ENCODE results near the gene TPCN1.

The TPCN1 gene

DNA sequence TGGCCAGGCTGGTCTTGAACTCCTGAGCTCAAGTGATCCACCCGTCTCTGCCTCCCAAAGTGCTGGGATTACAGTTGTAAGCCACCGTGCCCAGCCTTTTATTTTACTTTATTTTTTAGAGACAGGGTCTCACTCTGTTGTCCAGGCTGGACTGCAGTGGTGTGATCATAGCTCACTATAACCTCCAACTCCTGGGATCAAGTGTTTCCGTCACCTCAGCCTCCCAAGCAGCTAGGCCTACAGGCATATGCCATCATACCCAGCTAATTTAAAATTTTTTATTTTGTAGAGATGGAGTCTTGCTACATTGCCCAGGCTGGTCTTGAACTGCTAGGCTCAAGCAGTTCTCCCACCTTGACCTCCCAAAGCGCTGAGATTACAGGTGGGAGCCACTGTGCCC lies 3.7 kb downstream of the TPCN1 start:
- no peak for DNase-seq

DNA sequence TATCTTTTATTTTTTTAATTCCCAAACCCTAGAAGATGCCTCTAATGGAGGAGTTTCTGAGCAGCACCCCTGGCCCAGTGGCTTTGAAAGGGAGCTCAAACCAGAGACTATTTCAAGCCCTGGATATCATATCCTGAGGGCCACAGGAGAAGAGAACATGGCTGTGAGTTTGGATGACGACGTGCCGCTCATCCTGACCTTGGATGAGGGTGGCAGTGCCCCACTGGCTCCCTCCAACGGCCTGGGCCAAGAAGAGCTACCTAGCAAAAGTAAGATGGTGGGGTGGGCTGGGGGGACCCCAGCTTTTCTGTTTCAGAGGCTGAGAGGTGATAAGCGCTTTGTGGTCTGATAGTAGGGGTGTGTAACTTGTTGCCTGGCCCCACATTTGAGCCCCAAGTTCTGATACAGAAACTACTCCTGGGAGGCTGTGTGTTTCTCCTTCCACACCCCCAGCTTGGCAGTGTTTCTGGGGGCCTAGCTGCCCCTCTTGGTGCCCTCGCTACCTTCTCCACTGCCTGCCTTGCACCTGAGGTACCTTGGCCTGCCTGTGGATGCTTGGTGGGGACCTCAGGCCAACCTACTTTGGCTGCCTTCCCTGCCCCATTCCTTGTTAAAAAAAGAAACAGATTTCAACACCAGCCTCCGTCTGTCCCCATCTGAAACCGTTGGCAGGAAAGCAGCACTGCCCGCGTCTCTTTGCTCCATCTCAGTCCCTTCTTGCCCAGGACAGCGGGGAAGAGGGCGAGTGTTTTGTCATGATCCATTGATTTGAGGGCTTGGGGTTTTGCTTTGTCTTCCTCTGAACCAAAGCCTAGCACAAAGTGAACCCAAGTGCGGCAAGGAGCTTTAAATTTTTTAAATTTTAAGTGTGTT lies 5.7 kb downstream of the TPCN1 start:
- DNase-seq, result no peak

DNA sequence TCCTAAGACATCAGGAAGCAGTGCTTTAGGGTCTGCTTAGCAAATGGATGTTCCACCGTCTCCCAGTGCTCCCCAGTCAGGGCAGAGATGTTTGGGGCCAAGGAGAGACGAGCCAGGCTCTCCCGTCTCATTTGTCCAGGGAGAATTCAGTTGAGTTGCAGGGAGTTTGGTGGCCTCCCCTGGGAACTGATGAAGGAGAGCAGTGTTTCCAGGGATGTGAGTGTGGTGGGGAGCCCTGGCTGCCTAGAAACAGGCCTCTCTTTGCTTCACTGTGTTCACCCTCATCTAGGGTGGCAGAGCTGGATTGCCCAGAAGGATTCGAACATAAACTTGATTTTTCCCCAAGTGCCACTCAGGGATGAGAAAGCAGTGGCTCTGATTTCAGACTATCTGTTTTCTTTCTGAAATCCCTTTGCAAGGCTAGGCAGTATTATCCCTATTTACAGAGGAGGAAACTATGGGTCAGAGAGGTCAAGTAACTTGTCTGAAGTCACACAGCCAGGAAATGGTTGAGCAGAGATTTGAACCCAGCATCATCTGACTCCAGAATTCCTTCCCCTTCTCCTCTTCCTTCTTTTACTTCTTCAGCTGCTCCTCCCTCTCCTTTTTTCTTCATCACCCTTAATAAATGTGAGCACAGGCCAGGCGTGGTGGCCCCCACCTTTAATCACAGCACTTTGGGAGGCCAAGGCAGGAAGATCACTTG lies 6.6 kb downstream of the TPCN1 start:
- no peak for DNase-seq

DNA sequence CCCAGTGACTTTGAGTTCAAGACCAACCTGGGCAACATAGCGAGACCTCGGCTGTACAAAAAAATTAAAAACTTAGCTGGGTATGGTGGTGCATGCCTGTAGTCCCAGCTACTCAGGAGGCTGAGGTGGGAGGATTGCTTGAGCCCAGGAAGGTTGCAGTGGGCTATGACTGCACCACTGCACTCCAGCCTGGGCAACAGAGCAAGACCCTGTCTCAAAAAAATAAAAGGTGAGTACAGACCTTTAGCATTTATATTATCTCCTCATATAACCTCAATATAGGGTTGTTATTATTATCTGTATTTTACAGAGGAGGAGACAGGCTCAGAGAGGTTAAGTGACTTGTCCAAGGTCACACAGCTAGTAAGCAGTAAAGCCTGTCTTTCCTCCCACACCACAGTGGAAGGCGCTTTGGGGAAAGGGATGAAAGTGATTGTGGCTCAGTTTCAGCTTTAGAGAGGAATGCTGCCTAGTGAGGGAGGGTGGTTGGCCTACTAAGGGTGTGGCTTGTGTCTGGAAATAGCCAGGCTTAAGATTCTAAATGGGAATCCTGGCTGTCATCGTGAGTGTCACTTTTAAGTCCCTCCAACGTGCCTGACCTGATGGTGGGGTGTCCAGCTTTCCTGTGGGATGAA lies 7.2 kb downstream of the TPCN1 start:
- no peak for DNase-seq

DNA sequence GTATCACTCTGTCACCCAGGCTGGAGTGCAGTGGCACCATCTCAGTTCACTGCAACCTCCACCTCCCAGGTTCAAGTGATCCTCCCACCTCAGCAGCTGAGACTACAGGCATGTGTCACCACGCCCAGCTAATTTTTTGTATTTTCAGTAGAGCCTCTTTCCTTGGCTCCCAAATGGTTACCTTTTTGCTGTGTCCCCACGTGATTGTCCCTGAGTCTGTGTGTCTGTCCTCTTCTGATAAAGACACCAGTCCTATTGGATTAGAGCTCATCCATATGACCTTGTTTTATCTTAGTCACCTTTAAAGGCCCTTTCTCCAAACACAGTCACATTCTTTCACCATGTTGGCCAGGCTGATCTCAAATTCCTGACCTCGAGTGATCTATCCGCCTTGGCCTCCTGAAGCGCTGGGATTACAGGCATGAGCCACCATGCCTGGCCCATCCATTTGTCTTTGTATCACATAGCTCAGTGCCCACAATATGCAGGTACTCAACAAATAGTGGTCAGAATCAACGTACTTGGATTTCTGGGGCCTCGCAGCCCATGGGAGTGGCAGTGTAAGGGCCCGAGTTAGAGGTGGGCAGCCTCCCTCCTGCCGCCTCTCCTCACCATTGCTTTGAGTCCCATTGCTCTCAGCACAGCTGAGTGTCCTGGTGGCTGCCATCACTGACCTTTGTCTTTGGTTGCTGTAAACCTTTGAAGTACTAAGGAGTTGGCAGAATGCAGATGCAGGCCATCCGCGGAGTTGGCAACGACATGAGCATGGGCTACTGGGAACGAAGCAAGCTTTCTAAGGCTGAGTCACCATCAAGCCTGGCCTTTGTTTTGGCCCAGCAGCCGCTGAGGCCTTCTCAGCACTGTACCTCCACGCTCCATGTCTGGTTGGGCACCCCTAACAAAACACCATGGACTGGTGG lies 9.3 kb downstream of the TPCN1 start:
- DNase-seq, result no peak

DNA sequence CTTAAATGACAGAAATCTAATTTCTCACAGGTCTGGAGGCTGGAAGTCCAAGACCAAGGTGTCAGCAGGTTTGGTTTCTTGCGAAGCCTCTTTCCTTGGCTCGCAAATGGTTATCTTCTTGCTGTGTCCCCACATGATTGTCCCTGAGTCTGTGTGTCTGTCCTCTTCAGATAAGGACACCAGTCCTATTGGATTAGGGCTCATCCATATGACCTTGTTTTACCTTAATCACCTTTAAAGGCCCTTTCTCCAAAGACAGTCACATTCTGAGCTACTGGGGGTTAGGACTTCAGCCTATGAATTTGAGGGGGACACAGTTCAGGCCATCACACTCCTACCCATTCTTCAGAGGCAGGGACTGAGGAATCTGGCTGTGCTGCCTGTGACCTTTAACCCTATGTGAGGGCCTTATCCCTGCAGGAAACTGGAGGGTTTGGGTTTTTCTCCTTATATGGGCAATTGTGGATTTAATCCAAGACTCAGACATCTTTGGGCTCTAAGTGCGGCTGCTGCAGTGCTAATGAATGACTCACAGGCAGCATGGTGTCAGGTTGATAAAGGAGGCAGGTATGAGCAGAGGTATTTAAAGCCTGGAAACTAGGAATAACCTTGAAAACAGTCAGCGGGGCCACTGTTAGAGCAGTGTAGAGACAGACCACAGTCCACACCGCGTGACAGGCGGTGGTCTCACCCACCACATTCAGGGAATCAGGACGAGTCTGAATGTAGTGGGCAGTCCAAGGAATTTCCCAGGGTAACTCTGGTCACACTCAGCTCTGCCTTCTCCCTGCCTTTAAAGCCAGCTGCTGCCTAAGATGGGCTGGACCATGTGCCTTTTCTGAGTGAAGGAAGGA lies 10.2 kb downstream of the TPCN1 start:
- no peak for DNase-seq

DNA sequence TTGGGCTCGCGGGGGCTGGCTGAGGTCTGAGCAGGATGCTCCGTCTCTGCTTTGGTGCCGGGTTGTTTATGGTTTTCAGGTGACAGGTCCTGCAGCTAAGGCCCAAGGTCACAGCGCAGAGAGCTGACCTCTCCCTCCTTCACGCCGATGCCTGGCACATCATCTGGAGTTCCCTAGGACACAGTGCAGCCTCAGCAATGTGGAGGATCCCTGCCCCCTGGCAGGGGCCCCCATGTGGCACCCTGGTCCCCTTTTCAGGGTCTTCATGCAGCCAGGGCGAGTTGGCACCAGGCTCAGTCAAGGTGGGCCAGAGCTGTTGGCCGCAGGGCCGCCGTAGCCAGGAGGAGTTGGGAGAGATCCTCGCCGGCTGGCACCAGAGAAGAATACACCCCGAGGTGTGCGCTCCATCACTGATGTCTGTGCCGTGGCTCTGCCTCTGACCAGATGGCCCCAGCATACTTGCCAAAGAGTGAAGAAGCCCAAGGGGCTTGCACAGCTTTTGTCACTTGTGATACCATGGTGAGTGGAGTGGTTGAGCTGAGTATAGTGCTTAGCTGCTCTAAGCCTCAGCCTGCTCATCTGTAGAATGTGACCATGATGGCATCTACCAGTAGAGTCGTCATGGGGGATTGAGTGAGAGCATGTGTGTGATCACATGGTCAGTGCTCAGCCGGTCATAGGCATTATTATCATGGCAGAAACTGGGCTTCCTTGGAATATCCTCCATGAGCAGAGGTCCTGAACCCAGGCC lies 11.0 kb downstream of the TPCN1 start:
- no peak for DNase-seq

DNA sequence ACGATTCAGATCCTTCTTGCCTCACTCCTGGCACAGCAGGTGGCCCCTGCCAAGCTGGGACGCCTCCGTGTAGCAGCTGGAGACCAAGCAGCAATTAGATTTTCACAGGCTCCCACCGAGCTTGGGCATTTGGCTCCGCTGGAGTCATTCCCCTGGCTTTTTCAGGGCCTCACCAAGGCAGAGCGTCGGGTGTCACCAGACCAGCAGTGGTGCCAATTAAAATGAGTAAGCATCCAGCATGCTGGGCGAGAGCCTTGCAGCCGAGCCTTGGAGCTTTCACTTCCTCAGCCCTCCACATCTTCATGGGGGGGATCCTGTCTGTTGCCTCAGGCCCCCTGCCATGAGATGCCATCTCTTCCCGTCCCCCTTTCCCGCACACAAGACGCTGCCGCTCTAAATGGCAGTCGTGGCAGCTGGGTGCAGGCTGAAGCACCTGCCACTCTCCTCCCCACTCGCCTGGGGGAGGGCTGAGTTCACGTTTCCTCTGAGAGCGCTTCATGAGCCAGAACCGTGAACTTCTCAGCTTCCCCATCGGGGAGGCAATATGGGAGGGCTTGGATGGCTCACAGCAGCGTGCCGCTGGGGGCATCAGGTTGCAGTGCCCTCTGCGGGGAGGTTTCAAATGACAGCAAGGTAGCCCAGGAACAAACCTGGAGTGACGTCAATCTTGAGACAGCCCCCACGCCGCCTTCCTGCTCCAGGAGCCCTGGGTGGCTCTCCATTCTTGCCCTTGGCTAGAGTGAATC lies 11.7 kb downstream of the TPCN1 start:
- DNase-seq, result peak; percentile 75

DNA sequence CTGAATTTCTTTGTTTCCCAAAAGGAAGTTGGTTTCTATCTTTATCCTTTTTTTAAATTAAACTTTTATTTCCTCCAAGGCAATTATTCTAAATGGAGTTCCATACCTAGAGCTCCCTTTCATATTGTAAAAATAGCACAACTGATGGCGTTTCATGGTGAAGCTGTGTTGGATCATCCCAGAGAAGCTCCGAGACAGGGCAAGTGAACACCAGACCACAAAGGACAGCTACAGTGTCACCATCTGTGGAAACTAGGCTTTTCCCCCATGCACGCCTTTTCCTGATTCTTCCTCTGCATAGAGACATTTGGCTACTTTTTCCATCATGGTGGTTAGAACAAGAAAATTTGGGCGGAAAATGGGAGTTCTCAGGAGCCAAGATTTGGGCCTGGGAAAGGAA lies 12.7 kb downstream of the TPCN1 start:
- no peak for DNase-seq

DNA sequence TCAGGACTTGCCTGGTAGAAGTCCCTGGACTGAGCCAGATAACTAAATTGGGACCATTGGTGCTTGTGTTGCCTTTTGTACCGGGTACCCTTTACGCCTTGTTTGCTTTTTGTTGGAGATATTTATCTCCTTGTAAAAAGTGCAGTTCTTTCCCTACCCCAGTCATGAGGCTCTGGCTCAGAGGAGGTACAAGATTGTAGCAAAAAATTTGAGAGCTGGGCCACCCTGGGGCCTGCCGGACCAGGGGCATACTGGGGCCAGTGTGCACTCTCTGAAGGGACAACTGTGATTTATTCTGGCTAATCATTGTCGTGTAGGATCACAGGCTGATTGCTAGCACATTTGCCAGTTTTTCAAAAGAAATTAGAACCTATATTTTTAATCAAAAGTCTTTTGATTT lies 13.2 kb downstream of the TPCN1 start:
- no peak for DNase-seq

DNA sequence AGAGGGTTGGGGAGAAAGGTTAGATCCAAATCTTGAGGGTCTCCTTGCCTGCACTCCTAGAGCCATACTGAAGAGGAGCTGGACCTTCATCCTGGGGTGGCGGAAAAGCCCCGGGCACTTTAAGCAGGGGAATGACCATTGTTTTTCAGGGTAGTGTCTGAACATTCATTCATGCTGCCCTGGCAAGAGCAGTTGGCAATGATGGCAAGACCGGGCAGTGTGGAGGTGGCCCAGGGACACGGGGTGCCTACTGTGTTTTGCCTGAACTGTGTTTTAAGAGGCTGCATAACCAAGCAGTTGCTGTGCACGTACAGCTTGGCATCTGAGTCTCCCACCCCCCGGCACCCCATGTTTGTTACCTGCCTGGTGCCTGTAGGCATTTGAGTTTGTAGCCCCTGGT lies 14.7 kb downstream of the TPCN1 start:
- no peak for DNase-seq

DNA sequence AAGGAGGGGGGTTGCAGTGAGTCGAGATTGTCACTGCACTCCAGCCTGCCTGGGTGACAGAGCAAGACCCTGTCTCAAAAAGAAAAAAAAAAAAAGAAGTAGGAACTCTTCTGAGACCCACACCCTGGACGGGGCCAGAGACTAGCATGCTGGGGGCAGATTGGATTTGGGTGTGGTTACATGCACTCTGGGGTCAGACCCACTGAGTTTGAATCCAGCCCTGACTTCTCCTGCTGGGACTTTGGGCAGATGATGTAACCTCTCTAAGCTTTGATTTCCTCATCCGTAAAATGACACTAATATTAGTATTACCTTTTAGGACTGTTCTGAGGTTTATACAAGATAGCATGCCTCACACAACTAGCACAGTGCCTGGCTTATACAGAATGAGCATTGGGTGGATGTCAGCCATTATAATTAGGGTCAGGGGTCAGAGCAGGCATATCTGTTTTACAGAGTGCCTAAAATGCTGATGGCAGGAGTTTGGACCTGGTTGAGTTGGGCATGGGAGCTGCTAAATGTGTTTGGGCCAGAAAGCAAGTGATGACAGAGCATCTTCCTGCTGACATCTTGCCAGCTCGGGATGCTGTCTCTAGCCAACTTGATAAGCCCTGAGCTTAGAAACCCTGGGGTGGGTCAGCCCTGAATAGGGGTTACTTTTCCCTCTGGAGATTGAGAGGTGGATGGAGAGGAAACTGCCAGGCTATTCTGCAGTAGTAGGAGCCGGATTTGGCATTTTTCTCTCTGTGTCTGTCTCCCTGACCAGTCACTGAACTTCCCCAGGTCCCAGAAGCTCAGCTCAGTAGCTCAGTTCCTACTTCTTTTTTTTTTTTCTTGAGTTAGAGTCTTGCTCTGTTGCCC lies 15.5 kb downstream of the TPCN1 start:
- no peak for DNase-seq

DNA sequence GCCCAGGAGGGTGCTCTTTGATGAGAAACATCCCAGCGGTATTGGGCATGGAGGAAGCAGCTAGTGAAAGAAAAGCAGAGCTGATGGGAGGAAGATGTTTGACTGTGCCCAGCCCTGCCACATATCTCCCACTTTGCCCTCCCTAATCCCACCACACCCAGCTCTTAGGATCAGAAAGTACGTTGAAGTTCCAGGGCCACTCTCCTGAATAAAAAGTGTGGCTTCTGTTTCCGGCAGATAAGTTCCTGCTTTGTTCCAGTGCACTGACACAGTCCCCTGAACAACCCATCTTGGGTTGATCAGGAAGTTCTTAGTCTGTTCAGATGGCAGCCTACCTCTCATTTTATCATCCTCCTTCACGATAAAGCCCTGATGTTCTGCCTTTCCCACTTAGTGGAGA lies 16.5 kb downstream of the TPCN1 start:
- DNase-seq, result no peak

DNA sequence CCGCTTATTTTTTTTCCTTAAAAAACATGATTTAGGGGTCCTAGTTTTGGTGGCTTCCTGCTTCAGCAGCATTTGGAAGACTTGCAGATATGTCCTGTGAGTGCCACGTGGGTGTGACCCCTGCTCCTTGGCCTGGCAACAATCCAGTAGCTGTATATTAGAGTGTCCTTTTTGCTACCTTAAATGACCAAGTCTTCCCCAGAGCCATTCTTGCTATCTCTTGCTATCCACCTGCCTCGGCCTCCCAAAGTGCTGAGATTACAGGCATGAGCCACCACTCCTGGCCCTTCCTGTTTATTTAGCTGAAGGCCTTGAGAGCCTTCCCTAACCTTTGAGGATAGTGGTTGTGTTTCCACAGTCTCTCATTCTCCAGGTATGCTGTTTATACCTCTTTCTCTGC lies 17.0 kb downstream of the TPCN1 start:
- no peak for DNase-seq

DNA sequence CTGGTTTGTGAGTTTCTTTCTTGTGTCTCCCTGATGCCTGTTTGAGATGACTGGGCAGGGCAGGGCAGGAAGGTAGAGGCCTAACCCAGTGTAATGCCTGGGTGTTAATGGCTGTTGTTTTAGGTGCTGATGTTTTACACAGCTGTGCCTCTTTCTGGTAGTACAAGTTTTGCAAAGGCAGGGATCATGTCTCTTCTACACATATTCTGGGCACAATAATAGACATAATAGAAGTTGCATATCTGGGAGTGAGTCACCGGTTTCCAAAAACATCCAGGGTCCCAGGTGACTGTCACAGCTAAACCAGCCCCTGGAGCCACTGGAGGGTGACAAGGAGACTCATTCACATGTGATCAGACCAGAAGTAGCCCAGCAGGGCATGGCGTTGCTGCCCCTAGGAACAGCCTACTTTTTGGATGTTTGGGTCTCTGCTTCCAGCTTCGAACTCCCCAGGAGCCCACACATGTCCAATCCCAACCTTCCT lies 18.1 kb downstream of the TPCN1 start:
- DNase-seq, result no peak

DNA sequence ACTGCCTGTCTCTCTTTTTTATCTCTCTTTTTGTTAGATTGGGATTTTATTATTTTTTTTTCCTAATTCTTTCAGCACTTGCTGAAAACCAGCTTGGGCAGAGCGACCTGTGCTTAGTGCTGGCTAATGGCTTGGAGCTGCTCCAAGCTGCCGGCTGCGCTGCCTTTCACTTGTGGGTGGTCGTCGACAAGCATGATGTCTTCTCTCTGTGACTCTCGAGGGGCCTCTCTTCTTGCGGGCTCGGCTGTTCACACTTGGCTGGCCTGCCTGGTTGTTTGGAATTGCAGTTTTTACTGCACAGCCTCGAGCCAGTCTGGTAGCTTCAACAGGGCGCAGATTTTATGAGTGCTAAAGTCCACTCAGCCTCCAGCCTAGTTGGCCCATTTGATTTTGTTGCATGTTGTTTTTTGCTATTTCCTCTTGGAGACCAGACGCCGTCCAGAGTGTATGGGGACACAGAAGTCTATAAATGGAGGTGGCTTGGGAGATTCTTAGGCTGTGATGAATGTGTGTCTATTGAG lies 18.6 kb downstream of the TPCN1 start:
- peak; percentile 60 for DNase-seq

DNA sequence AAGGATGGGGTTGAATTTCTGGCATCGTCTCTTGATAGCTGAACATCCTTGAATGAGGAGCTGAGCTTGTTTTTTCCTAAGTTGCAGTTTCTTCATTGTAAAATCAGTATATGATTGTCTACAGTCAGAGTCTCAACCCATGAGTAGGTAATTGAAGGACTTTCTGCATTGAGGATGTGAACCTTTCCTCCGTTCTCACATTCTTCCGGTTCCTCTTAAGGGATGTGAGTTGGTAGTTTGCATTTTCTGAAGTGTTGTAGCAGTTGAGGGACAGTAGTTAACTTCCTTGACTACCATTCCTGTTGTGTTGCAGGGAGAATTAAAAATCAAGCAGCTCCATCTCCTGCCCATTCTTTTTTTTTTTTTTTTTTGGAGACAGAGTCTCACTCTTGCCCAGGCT lies 19.1 kb downstream of the TPCN1 start:
- no peak for DNase-seq
